Lower leg skin (tissue), 4 donors: ENCODE measurements around the gene DPP6. TPM values are rescaled to one million over a fixed set of nuclear protein-coding genes. Genes with fewer than 3 reads are reported as not detected.

ENCODE experiments used
- DNase-seq, 2 donors: peaks; one replicate each; pipeline ENCODE4 v3.0.0-alpha.2; 2019; ENCODE audit warnings: low spot score in 2 of 2
- H3K4me3 ChIP-seq: fragments of 200-600 bp; sonication (generic); 2 replicates; pipeline ENCODE4 v1.5.1; 2017; ENCODE audit warnings: mild to moderate bottlenecking, low read depth; ENCODE audit not compliant: poor library complexity, severe bottlenecking
- CTCF ChIP-seq, 3 donors: fragments of 450-650 bp; IDR thresholded peaks; one replicate each; pipeline ENCODE4 v1.5.1; 2016; ENCODE audit warnings: antibody characterized with exemption in 3 of 3, mild to moderate bottlenecking in 3 of 3, moderate library complexity in 2 of 3
- POLR2A ChIP-seq, 2 donors: fragments of 450-650 bp; IDR thresholded peaks; one replicate each; pipeline ENCODE4 v1.6.1; 2016 to 2017; ENCODE audit warnings: antibody characterized with exemption in 2 of 2, mild to moderate bottlenecking in 1 of 2, moderate library complexity in 1 of 2
- WGBS, 2 donors: methylation state at CpG; one replicate each; pipeline ENCODE4 v1.1.5; 2018; 5-methylcytosine and 5-hydroxymethylcytosine counted together
- intact Hi-C: fragments of 100-400 bp; cut with DNase I; formaldehyde crosslinking; loops from one replicate; pipeline ENCODE4 v1.15.0; 2023; ENCODE audit warnings: low total_unique reads
- total RNA-seq, 4 donors: library from RNA; depleted of rRNA; stranded (reverse); fragments of >200 nt; gene quantifications; one replicate each; pipeline ENCODE4 v1.1.0, GENCODE V29; 2016

DPP6 gene
- total RNA-seq, 4 donors from 2014 or later, result 1.0 to 4.5 (median 2.9) TPM

- no peak for DNase-seq
- WGBS, 2 donors, result 74 to 83% methylated on average over 4 of the region's 4 CpGs
- intact Hi-C loops, result no loop called here
- TF ChIP-seq POLR2A (IDR thresholded peaks at IDR 0.05) (no peak), CTCF (IDR thresholded peaks at IDR 0.05) (no peak)
- no peak overlapping the region for H3K4me3 ChIP-seq
Observed at GRCh38 chr7:154296443-154296842, 244.2 kb downstream of the DPP6 start.

GRCh38 chr7:154299736-154300135 is 247.5 kb downstream of the DPP6 start:
- H3K4me3 ChIP-seq, result no peak overlapping the region
- 83 to 87% methylated on average over 8 of the region's 8 CpGs for WGBS, 2 donors
- TF ChIP-seq POLR2A (IDR thresholded peaks at IDR 0.05) (no peak), CTCF (IDR thresholded peaks at IDR 0.05) (no peak)
- DNase-seq, result no peak
- intact Hi-C loops, result no loop called here

- 63 to 66% methylated on average over 2 of the region's 2 CpGs for WGBS, 2 donors
- intact Hi-C loops, result no loop called here
- TF ChIP-seq POLR2A (IDR thresholded peaks at IDR 0.05) (no peak), CTCF (IDR thresholded peaks at IDR 0.05) (no peak)
Observed at GRCh38 chr7:154302380-154302779, 250.2 kb downstream of the DPP6 start.

GRCh38 chr7:154304231-154304630 is 252.0 kb downstream of the DPP6 start:
- TF ChIP-seq CTCF (IDR thresholded peaks at IDR 0.05), result no peak
- TF ChIP-seq POLR2A (IDR thresholded peaks at IDR 0.05), result no peak
- no peak overlapping the region for H3K4me3 ChIP-seq
- WGBS, 2 donors, result 47 to 54% methylated on average over 4 of the region's 4 CpGs
- intact Hi-C loops, result no loop called here
- DNase-seq, result no peak

More at GRCh38 chr7:154302380-154302779, 250.2 kb downstream of the DPP6 start:
- no peak for DNase-seq
- no peak overlapping the region for H3K4me3 ChIP-seq

GRCh38 chr7:154304740-154305700 is 252.8 kb downstream of the DPP6 start:
- DNase-seq, result no peak
- TF ChIP-seq POLR2A (IDR thresholded peaks at IDR 0.05) (no peak), CTCF (IDR thresholded peaks at IDR 0.05) (no peak)
- 14 to 28% methylated on average over 31 to 46 of the region's 57 CpGs for WGBS, 2 donors
- intact Hi-C loops, result no loop called here
- H3K4me3 ChIP-seq, result no peak overlapping the region
